ENCODE data around the gene KLHL35. TPM values are rescaled to one million over a fixed set of nuclear protein-coding genes. Genes with fewer than 3 reads are reported as not detected.
A peak's percentile ranks its signal among the peaks of the same experiment; 100 is the strongest.

Gene KLHL35
- polyA plus RNA-seq, 1 experiment, result 0.81 TPM

DNA sequence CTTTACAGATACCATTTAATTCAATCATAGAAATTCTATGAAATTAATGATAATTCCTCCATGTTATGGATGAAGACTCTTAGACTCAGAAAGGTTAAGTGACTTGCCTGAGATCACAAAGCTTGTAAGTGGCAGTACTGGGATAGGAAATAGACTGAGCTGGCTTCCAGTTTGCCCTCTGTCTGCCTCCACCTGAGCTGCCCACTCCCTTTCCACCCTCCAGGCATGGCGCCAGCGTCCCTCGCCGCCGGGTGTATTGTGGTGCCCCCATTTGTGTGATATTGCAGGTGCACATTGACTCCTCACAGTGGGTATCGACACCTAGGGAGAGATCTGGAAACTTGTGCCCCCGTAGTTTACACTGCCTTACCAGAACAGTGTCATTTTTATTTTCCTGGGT lies 43.1 kb downstream of the KLHL35 start:
- no peak for TF ChIP-seq CTCF (IDR thresholded peaks at IDR 0.05; ENCODE audit: low read depth, low read length)
- DNase-seq (ENCODE audit: low read depth, low spot score), result no peak
- ChIA-PET POLR2A (interaction anchor here (1.1 kb wide), 1 partner anchor 38 kb away, joined by 3 read pairs; no protein-coding TSS in a partner anchor), CTCF (interaction anchor here (0.6 to 6.9 kb wide), 11 partner anchors 8 to 183 kb away, joined by 3 to 105 read pairs (median 7); no protein-coding TSS in a partner anchor)
- peaks cover 9% of the 10 kb centered on the region for H3K27me3 ChIP-seq (ENCODE audit: control insufficient read depth, insufficient read depth, low read length)
- no peak overlapping the region for H3K27ac ChIP-seq (ENCODE audit: low read depth, low read length)
- H3K4me3 ChIP-seq (ENCODE audit: low read depth, low read length), result no peak overlapping the region
- no peaks in the 10 kb centered on the region for H3K9me3 ChIP-seq (ENCODE audit: control insufficient read depth, insufficient read depth, low read length)

DNA sequence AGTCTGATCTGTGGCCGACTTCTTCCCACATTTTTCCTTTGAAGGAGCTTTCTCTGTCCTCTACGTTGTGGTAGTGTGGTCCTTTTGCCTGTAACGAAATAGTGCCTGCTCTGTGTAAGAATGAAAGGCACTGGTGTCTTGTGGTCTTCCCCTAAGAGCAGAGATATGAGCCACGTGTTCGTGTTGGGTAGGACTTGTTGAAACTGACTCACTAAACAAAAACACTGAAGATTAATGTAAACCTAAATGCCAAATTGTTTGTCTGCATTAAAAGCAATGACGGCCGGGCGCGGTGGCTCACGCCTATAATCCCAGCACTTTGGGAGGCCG lies 43.8 kb downstream of the KLHL35 start:
- DNase-seq (ENCODE audit: low read depth, low spot score), result no peak

GRCh38 chr11:75388386-75389275 lies 44.4 kb downstream of the KLHL35 start:
- Histone ChIP-seq H3K4me3 (ENCODE audit: low read depth, low read length) (no peak overlapping the region), H3K27ac (ENCODE audit: low read depth, low read length) (peak overlapping the region; percentile 11), H3K27me3 (ENCODE audit: control insufficient read depth, insufficient read depth, low read length) (peaks cover 9% of the 10 kb centered on the region), H3K9me3 (ENCODE audit: control insufficient read depth, insufficient read depth, low read length) (no peaks in the 10 kb centered on the region)
- TF ChIP-seq CTCF (IDR thresholded peaks at IDR 0.05; ENCODE audit: low read depth, low read length), result peak; percentile 86
- ChIA-PET CTCF (interaction anchor here (0.6 to 6.9 kb wide), 37 partner anchors 9 to 479 kb away, joined by 3 to 105 read pairs (median 3); partner anchors contain the start of gene GDPD5), POLR2A (interaction anchor here (0.7 kb wide), 1 partner anchor 187 kb away, joined by 5 read pairs; no protein-coding TSS in a partner anchor)
- DNase-seq (ENCODE audit: low read depth, low spot score), result peak; percentile 45

More for the DNA sequence above, 43.8 kb downstream of the KLHL35 start:
- peak overlapping the region; percentile 11 for H3K27ac ChIP-seq (ENCODE audit: low read depth, low read length)
- POLR2A ChIA-PET, result interaction anchor here (0.7 to 1.1 kb wide), 2 partner anchors 39 to 188 kb away, joined by 3 to 5 read pairs; no protein-coding TSS in a partner anchor
- CTCF ChIA-PET, result interaction anchor here (0.6 to 6.9 kb wide), 24 partner anchors 8 to 336 kb away, joined by 3 to 105 read pairs (median 4); partner anchors contain the start of gene GDPD5
- no peak for TF ChIP-seq CTCF (IDR thresholded peaks at IDR 0.05; ENCODE audit: low read depth, low read length)
- no peak overlapping the region for H3K4me3 ChIP-seq (ENCODE audit: low read depth, low read length)
- peaks cover 9% of the 10 kb centered on the region for H3K27me3 ChIP-seq (ENCODE audit: control insufficient read depth, insufficient read depth, low read length)
- H3K9me3 ChIP-seq (ENCODE audit: control insufficient read depth, insufficient read depth, low read length), result no peaks in the 10 kb centered on the region

GRCh38 chr11:75387736-75388294 lies 45.2 kb downstream of the KLHL35 start:
- ChIA-PET CTCF (interaction anchor here (0.6 to 6.9 kb wide), 22 partner anchors 9 to 480 kb away, joined by 3 to 105 read pairs (median 4); no protein-coding TSS in a partner anchor), POLR2A (no interaction called here)
- Histone ChIP-seq H3K27me3 (ENCODE audit: control insufficient read depth, insufficient read depth, low read length) (peaks cover 9% of the 10 kb centered on the region), H3K27ac (ENCODE audit: low read depth, low read length) (no peak overlapping the region), H3K9me3 (ENCODE audit: control insufficient read depth, insufficient read depth, low read length) (no peaks in the 10 kb centered on the region), H3K4me3 (ENCODE audit: low read depth, low read length) (no peak overlapping the region)
- no peak for DNase-seq (ENCODE audit: low read depth, low spot score)
- no peak for TF ChIP-seq CTCF (IDR thresholded peaks at IDR 0.05; ENCODE audit: low read depth, low read length)

All from AG04450 (cell line).